HG03108 (cell line): ENCODE results near the gene PPP1R3G.

Experiments
- ATAC-seq: cut with Tn5 transposase; IDR thresholded peaks from one replicate; pipeline ENCODE4 v1.9.1; 2021; ENCODE audit warnings: moderate library complexity; ENCODE audit not compliant: unreplicated experiment

PPP1R3G gene

GRCh38 chr6:5071216-5071615, 13.9 kb upstream of the PPP1R3G start:
- no peak for ATAC-seq

- no peak for ATAC-seq
Measured at GRCh38 chr6:5072440-5072839, 12.7 kb upstream of the PPP1R3G start.

GRCh38 chr6:5073992-5074391, 11.1 kb upstream of the PPP1R3G start:
- no peak for ATAC-seq

GRCh38 chr6:5076931-5077330, 8.2 kb upstream of the PPP1R3G start:
- no peak for ATAC-seq

- peak; percentile 75 for ATAC-seq
Measured at GRCh38 chr6:5078121-5078669, 6.9 kb upstream of the PPP1R3G start.

GRCh38 chr6:5079692-5080091, 5.4 kb upstream of the PPP1R3G start:
- no peak for ATAC-seq

GRCh38 chr6:5080574-5080973, 4.6 kb upstream of the PPP1R3G start:
- no peak for ATAC-seq

- no peak for ATAC-seq
Measured at GRCh38 chr6:5081182-5081581, 4.0 kb upstream of the PPP1R3G start.

GRCh38 chr6:5081955-5082354, 3.2 kb upstream of the PPP1R3G start:
- ATAC-seq: no peak

GRCh38 chr6:5082487-5083306, 2.4 kb upstream of the PPP1R3G start:
- no peak for ATAC-seq

GRCh38 chr6:5083307-5083583, 1.9 kb upstream of the PPP1R3G start:
- no peak for ATAC-seq

- ATAC-seq: no peak
Measured at GRCh38 chr6:5083813-5084359, 1.3 kb upstream of the PPP1R3G start.

GRCh38 chr6:5084360-5084780, 771 bp upstream of the PPP1R3G start:
- ATAC-seq: peak; percentile 34

- ATAC-seq: no peak
Measured at GRCh38 chr6:5085648-5086293, 630 bp downstream of the PPP1R3G start.

- ATAC-seq: no peak
Measured at GRCh38 chr6:5086294-5086890, 1.3 kb downstream of the PPP1R3G start.

GRCh38 chr6:5087389-5087788, 2.2 kb downstream of the PPP1R3G start:
- no peak for ATAC-seq

- no peak for ATAC-seq
Measured at GRCh38 chr6:5088780-5089179, 3.6 kb downstream of the PPP1R3G start.

- no peak for ATAC-seq
Measured at GRCh38 chr6:5089481-5090438, 4.6 kb downstream of the PPP1R3G start.

GRCh38 chr6:5090603-5091002, 5.5 kb downstream of the PPP1R3G start:
- ATAC-seq: no peak

- no peak for ATAC-seq
Measured at GRCh38 chr6:5091210-5092069, 6.3 kb downstream of the PPP1R3G start.
